GM23338 (cell line): ENCODE measurements around the gene GNAI2.
A peak's percentile ranks its signal among the peaks of the same experiment; 100 is the strongest.

Source experiments
- CREB1 ChIP-seq: fragments of 250-450 bp; sonication (Bioruptor Pico); IDR thresholded peaks from 2 replicates; pipeline ENCODE4 v1.5.0; 2020; ENCODE audit warnings: low read depth, mild to moderate bottlenecking, moderate library complexity
- ETS1 ChIP-seq: IDR thresholded peaks from 2 replicates; pipeline ENCODE4 v1.6.1; 2016; ENCODE audit warnings: antibody characterized with exemption
- EZH2 ChIP-seq: fragments of 200-600 bp; sonication (generic); IDR thresholded peaks from one replicate; pipeline ENCODE4 v1.8.0; 2017; ENCODE audit warnings: antibody characterized with exemption, mild to moderate bottlenecking, low read depth; ENCODE audit not compliant: unreplicated experiment
- EZH2phosphoT487 ChIP-seq: fragments of 200-600 bp; sonication (generic); IDR thresholded peaks from one replicate; pipeline ENCODE4 v1.8.1; 2018; ENCODE audit warnings: antibody characterized with exemption; ENCODE audit not compliant: unreplicated experiment
- NANOG ChIP-seq: IDR thresholded peaks from 2 replicates; pipeline ENCODE4 v1.6.1; 2016; ENCODE audit warnings: antibody characterized with exemption, borderline replicate concordance
- POLR2AphosphoS5 ChIP-seq: IDR thresholded peaks from 2 replicates; pipeline ENCODE4 v1.6.1; 2016; ENCODE audit warnings: antibody characterized with exemption, low read depth
- REST ChIP-seq: IDR thresholded peaks from one replicate; pipeline ENCODE4 v1.6.1; 2018; ENCODE audit warnings: antibody characterized with exemption; ENCODE audit not compliant: unreplicated experiment
- ZNF114 ChIP-seq: fragments of 250-450 bp; sonication (Bioruptor Pico); IDR thresholded peaks from 2 replicates; pipeline ENCODE4 v1.5.0; 2020; ENCODE audit warnings: mild to moderate bottlenecking, moderate library complexity
- ZNF331 ChIP-seq: fragments of 250-450 bp; sonication (Bioruptor Pico); IDR thresholded peaks from 2 replicates; pipeline ENCODE4 v1.5.0; 2020; ENCODE audit warnings: low read depth, mild to moderate bottlenecking, moderate library complexity
- TF ChIP-seq, protein P1 (sequence below), 2 experiments: fragments of 200-600 bp in 1 of 2; sonication (generic) in 1 of 2; conservative IDR thresholded peaks; 2 replicates each; pipeline versions ENCODE4 v1.5.1 to v1.6.1; 2016 to 2017; ENCODE audit warnings: antibody characterized with exemption in 2 of 2, low read depth in 2 of 2, mild to moderate bottlenecking in 2 of 2, moderate library complexity in 1 of 2

DNA sequence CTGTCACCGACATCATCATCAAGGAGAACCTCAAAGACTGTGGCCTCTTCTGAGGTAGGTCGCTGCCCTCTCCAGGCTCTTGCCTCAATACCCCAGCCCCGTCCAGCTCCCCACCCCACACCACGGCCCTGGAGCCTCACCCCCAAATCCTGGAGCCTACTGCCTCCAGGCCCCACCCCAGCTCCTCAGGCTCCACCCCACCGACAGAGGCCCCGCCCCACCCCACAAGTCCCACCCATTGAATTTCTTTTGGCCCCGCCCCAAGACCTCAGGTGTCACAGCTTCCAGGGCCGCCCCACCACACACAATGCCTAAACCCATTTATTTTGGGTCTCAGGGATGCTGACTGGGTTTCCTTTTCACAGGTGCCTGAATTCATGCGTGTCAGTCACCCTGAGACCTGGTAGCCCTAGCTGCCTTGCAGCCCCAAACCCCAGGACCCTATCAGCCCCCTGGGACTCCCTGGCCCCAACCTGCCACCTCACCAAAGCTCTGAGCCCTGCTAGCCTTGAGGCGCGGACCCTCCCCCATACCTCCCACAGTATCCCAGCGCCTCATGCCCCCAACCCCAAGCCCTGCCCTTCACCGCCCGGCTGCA is 41.0 kb upstream of the GNAI2 start:
- TF ChIP-seq, protein P1, sequence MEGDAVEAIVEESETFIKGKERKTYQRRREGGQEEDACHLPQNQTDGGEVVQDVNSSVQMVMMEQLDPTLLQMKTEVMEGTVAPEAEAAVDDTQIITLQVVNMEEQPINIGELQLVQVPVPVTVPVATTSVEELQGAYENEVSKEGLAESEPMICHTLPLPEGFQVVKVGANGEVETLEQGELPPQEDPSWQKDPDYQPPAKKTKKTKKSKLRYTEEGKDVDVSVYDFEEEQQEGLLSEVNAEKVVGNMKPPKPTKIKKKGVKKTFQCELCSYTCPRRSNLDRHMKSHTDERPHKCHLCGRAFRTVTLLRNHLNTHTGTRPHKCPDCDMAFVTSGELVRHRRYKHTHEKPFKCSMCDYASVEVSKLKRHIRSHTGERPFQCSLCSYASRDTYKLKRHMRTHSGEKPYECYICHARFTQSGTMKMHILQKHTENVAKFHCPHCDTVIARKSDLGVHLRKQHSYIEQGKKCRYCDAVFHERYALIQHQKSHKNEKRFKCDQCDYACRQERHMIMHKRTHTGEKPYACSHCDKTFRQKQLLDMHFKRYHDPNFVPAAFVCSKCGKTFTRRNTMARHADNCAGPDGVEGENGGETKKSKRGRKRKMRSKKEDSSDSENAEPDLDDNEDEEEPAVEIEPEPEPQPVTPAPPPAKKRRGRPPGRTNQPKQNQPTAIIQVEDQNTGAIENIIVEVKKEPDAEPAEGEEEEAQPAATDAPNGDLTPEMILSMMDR (conservative IDR thresholded peaks at IDR 0.05; ENCODE audit: low read depth in 2 of 2): no peak
- no peak for TF ChIP-seq POLR2AphosphoS5
- TF ChIP-seq EZH2: no peak
- TF ChIP-seq ZNF331 (CRISPR knock-in tag): no peak
- no peak for TF ChIP-seq ZNF114
- TF ChIP-seq EZH2phosphoT487: no peak
- 0 out of 2 replicates have a peak, but pooled peaks have one; percentile 36 for TF ChIP-seq CREB1 (CRISPR knock-in tag)
- TF ChIP-seq NANOG: no peak
- no peak for TF ChIP-seq ETS1
- TF ChIP-seq REST: no peak
